ENCODE results near the gene APLP2. TPM values are rescaled to one million over a fixed set of nuclear protein-coding genes. Genes with fewer than 3 reads are reported as not detected.

APLP2 gene
- total RNA-seq, 1 experiment from 2014 or later = 317 TPM

- Mint-ChIP-seq H3K4me1 (ENCODE audit: insufficient read depth, unreplicated experiment) (peaks cover 32% of the 10 kb centered on the region), H3K27me3 (ENCODE audit: insufficient read depth, unreplicated experiment) (peaks cover 17% of the 10 kb centered on the region), H3K27ac (ENCODE audit: low read depth, unreplicated experiment) (no peak overlapping the region), H3K36me3 (ENCODE audit: insufficient read depth, unreplicated experiment) (no peaks in the 10 kb centered on the region), H3K4me3 (ENCODE audit: unreplicated experiment) (peak overlapping the region; percentile 76), H3K9me3 (ENCODE audit: unreplicated experiment) (no peaks in the 10 kb centered on the region)
- no peak for TF ChIP-seq CTCF (IDR thresholded peaks at IDR 0.05; ENCODE audit: unreplicated experiment)
- ChIA-PET POLR2A (interaction anchor here (0.6 to 4.3 kb wide), 8 partner anchors 16 to 267 kb away, joined by 3 to 14 read pairs (median 4); partner anchors contain the start of genes NFRKB and PRDM10), CTCF (interaction anchor here (0.6 to 1.5 kb wide), 6 partner anchors 15 to 1020 kb away, joined by 3 to 4 read pairs (median 3); no protein-coding TSS in a partner anchor)
- no TSS peak for BruUV-seq (replicated peaks)
- DNase-seq (ENCODE audit: unreplicated experiment) = no peak
- intact Hi-C loops (cut with micrococcal nuclease) = no loop called here
Observed at GRCh38 chr11:130161441-130162145, 91.9 kb downstream of the APLP2 start.

- H3K36me3 Mint-ChIP-seq (ENCODE audit: insufficient read depth, unreplicated experiment) = no peaks in the 10 kb centered on the region
- H3K27me3 Mint-ChIP-seq (ENCODE audit: insufficient read depth, unreplicated experiment) = peaks cover 17% of the 10 kb centered on the region
- TF ChIP-seq CTCF (IDR thresholded peaks at IDR 0.05; ENCODE audit: unreplicated experiment) = no peak
- BruUV-seq (replicated peaks) = no TSS peak
- no peak overlapping the region for H3K27ac Mint-ChIP-seq (ENCODE audit: low read depth, unreplicated experiment)
- no peak overlapping the region for H3K4me3 Mint-ChIP-seq (ENCODE audit: unreplicated experiment)
- H3K4me1 Mint-ChIP-seq (ENCODE audit: insufficient read depth, unreplicated experiment) = peaks cover 31% of the 10 kb centered on the region
- ChIA-PET POLR2A (interaction anchor here (0.7 to 4.3 kb wide), 5 partner anchors 16 to 112 kb away, joined by 3 to 14 read pairs (median 4); no protein-coding TSS in a partner anchor), CTCF (interaction anchor here (0.6 to 1.2 kb wide), 3 partner anchors 16 to 675 kb away, joined by 3 to 4 read pairs (median 3); no protein-coding TSS in a partner anchor)
- H3K9me3 Mint-ChIP-seq (ENCODE audit: unreplicated experiment) = no peaks in the 10 kb centered on the region
- intact Hi-C loops (cut with micrococcal nuclease) = no loop called here
- peak; percentile 85 for DNase-seq (ENCODE audit: unreplicated experiment)
Observed at GRCh38 chr11:130162733-130163132, 93.0 kb downstream of the APLP2 start.

GRCh38 chr11:130163346-130164220 lies 93.9 kb downstream of the APLP2 start:
- CTCF ChIA-PET = interaction anchor here (0.6 to 1.1 kb wide), 2 partner anchors 32 to 674 kb away, joined by 3 to 4 read pairs; no protein-coding TSS in a partner anchor
- no peak for TF ChIP-seq CTCF (IDR thresholded peaks at IDR 0.05; ENCODE audit: unreplicated experiment)
- peak overlapping the region; percentile 57 for H3K27ac Mint-ChIP-seq (ENCODE audit: low read depth, unreplicated experiment)
- intact Hi-C loops (cut with micrococcal nuclease) = no loop called here
- H3K36me3 Mint-ChIP-seq (ENCODE audit: insufficient read depth, unreplicated experiment) = no peaks in the 10 kb centered on the region
- H3K4me3 Mint-ChIP-seq (ENCODE audit: unreplicated experiment) = no peak overlapping the region
- POLR2A ChIA-PET = interaction anchor here (1.2 to 4.3 kb wide), 2 partner anchors 15 to 18 kb away, joined by 4 to 14 read pairs; no protein-coding TSS in a partner anchor
- H3K27me3 Mint-ChIP-seq (ENCODE audit: insufficient read depth, unreplicated experiment) = peaks cover 9% of the 10 kb centered on the region
- DNase-seq (ENCODE audit: unreplicated experiment) = no peak
- H3K4me1 Mint-ChIP-seq (ENCODE audit: insufficient read depth, unreplicated experiment) = peaks cover 31% of the 10 kb centered on the region
- no peaks in the 10 kb centered on the region for H3K9me3 Mint-ChIP-seq (ENCODE audit: unreplicated experiment)
- BruUV-seq (replicated peaks) = no TSS peak

GRCh38 chr11:130164221-130164570 lies 94.5 kb downstream of the APLP2 start:
- ChIA-PET CTCF (no interaction called here), POLR2A (interaction anchor here (0.6 kb wide), 1 partner anchor 127 kb away, joined by 3 read pairs; no protein-coding TSS in a partner anchor)
- peaks cover 2% of the 10 kb centered on the region for H3K27me3 Mint-ChIP-seq (ENCODE audit: insufficient read depth, unreplicated experiment)
- DNase-seq (ENCODE audit: unreplicated experiment) = no peak
- no peak overlapping the region for H3K27ac Mint-ChIP-seq (ENCODE audit: low read depth, unreplicated experiment)
- H3K36me3 Mint-ChIP-seq (ENCODE audit: insufficient read depth, unreplicated experiment) = no peaks in the 10 kb centered on the region
- no peak overlapping the region for H3K4me3 Mint-ChIP-seq (ENCODE audit: unreplicated experiment)
- H3K9me3 Mint-ChIP-seq (ENCODE audit: unreplicated experiment) = no peaks in the 10 kb centered on the region
- BruUV-seq (replicated peaks) = no TSS peak
- H3K4me1 Mint-ChIP-seq (ENCODE audit: insufficient read depth, unreplicated experiment) = peaks cover 31% of the 10 kb centered on the region
- TF ChIP-seq CTCF (IDR thresholded peaks at IDR 0.05; ENCODE audit: unreplicated experiment) = no peak
- intact Hi-C loops (cut with micrococcal nuclease) = no loop called here
